ENCODE results near the gene CEP250. TPM values are rescaled to one million over a fixed set of nuclear protein-coding genes. Genes with fewer than 3 reads are reported as not detected.
"Not testable (repeated sequence)": the region's sequence is repeated elsewhere in the genome, so short reads cannot be mapped to it uniquely, and the experiment has no call there.

CEP250 gene
- total RNA-seq, 1 donor, result 22.0 TPM

DNA sequence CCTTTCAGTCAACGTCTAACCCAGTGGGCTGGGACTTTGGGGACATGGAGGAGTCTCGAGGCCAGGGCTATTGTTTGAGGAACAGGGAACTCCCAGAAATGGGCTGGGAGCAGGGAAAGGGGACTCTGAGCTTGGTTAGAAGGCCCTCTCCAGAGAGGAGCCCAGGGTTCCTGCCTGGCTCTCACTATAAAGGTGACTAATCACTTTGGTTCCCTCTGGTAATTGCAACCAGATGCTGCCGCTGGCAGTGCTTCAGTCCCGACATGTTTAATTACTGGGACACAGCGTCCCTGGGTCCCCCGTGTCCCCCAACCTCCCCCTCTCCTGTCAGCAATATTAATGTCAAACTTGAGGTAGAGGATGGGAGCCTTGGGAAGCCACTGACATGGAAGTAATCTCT, 12.4 kb upstream of the CEP250 start:
- TF ChIP-seq, protein P1, sequence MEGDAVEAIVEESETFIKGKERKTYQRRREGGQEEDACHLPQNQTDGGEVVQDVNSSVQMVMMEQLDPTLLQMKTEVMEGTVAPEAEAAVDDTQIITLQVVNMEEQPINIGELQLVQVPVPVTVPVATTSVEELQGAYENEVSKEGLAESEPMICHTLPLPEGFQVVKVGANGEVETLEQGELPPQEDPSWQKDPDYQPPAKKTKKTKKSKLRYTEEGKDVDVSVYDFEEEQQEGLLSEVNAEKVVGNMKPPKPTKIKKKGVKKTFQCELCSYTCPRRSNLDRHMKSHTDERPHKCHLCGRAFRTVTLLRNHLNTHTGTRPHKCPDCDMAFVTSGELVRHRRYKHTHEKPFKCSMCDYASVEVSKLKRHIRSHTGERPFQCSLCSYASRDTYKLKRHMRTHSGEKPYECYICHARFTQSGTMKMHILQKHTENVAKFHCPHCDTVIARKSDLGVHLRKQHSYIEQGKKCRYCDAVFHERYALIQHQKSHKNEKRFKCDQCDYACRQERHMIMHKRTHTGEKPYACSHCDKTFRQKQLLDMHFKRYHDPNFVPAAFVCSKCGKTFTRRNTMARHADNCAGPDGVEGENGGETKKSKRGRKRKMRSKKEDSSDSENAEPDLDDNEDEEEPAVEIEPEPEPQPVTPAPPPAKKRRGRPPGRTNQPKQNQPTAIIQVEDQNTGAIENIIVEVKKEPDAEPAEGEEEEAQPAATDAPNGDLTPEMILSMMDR (IDR thresholded peaks at IDR 0.05; ENCODE audit: insufficient read depth, low read length), result no peak
- no peak overlapping the region for H3K4me3 ChIP-seq (ENCODE audit: low read depth, low read length)
- DNase-seq (ENCODE audit: low read depth), result peak; percentile 88

DNA sequence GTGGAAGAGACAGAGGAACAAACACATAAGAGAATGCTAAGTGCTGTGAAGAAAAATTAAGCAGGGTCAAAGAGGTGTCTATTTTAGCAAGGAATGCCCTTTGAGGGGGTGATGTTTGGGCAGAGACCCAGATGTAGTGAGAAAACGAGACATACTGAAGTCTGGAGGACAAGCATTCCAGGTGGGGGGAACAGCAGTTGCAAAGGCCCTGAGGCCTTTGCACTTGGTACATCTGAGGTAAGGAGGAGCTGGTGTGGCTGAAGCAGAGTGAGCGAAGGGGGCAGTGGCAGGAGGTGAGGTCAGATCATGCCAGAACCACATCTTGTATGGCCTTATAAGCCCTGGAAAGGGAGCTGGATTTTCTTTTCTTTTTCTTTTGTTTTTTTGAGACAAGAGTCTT, 11.2 kb upstream of the CEP250 start:
- no peak for DNase-seq (ENCODE audit: low read depth)
- TF ChIP-seq, protein P1 (IDR thresholded peaks at IDR 0.05; ENCODE audit: insufficient read depth, low read length), result no peak
- H3K4me3 ChIP-seq (ENCODE audit: low read depth, low read length), result no peak overlapping the region

DNA sequence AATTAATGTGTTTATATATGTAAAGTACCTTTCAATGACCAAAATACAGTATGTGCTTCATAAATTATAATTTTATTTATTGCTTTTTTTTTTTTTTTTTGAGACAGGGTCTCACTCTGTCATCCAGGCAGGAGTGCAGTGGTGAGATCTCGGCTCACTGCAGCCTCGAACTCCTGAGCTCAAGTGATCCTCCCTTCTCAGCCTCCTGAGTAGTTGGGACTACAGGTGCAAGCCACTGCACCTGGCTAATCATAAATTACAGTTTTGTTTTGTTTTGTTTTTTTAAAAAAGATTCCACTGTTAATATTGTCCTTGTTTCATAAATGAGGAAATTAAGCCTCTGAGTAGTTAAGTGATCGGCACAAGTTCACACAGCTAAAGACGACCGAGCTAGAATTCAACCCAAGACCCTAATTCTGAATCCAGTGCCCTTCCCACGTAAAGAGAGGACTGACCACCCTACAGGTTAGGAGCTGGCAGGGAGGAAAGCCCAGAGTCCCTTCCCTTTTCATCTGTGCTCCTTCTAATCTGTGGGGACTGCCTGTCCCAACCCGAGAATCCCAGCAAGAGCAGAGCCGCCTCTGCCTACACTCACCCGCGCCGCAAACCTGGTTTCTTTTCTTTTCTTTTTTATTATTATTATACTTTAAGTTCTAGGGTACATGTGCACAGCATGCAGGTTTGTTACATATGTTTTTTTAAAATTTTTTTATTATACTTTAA, 8.9 kb upstream of the CEP250 start:
- TF ChIP-seq, protein P1 (IDR thresholded peaks at IDR 0.05; ENCODE audit: insufficient read depth, low read length), result no peak
- no peak for DNase-seq (ENCODE audit: low read depth)
- no peak overlapping the region for H3K4me3 ChIP-seq (ENCODE audit: low read depth, low read length)

DNA sequence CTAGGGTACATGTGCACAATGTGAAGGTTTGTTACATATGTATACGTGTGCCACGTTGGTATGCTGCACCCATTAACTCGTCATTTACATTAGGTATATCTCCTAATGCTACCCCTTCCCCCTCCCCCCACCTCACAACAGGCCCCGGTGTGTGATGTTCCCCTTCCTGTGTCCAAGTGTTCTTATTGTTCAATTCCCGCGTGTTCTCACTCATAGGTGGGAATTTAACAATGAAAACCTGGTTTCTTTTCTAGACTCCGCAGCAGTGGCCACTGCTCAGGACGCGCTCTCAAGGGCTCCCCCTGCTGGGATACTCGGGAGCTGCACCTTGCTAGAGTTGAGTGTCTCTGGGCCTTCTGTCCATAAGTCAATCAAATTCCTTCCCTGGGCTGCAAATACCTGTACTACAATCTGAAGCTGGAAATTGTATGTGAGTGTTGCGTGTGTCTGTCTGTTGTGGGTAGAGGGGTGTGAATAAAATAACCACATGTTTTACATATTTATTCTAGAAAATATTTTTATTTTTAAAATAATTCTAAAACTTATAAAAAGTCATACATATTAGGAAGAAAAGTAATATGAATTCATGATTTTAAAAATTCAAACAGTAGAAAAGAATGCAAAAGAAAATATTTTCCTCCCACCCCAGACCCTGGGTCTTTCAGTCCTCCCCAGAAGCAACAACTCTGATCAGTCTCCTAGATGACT, 8.2 kb upstream of the CEP250 start:
- H3K4me3 ChIP-seq (ENCODE audit: low read depth, low read length), result peak overlapping the region; percentile 6
- peak; percentile 82 for DNase-seq (ENCODE audit: low read depth)
- TF ChIP-seq, protein P1 (IDR thresholded peaks at IDR 0.05; ENCODE audit: insufficient read depth, low read length), result peak; percentile 99

DNA sequence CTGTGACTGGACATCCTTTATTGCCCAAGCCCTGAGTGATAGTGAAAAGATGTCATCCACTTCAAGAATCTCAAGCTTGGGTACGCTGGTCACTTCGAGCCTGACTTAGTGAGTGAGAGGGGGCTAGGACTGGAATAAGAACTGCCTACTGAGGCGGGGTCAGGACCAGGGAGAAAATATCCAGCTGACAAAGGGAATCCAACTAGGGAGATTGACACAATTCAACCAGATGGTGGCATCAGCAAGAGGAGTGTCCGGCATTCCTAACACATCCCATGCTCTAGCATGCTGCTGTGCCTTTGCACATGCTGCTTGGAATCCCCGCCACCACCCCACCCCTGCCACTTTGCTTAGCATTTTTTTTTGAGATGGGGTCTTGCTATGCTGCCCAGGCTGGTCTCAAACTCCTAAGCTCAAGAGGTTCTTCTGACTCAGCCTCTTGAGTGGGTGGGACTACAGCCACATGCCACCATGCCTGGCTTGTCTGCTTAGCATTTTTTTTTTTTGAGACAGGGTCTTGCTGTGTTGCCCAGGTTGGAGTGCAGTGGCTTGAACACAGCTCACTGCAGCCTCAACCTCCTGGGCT, 6.5 kb upstream of the CEP250 start:
- TF ChIP-seq, protein P1 (IDR thresholded peaks at IDR 0.05; ENCODE audit: insufficient read depth, low read length), result no peak
- DNase-seq (ENCODE audit: low read depth), result no peak
- no peak overlapping the region for H3K4me3 ChIP-seq (ENCODE audit: low read depth, low read length)

DNA sequence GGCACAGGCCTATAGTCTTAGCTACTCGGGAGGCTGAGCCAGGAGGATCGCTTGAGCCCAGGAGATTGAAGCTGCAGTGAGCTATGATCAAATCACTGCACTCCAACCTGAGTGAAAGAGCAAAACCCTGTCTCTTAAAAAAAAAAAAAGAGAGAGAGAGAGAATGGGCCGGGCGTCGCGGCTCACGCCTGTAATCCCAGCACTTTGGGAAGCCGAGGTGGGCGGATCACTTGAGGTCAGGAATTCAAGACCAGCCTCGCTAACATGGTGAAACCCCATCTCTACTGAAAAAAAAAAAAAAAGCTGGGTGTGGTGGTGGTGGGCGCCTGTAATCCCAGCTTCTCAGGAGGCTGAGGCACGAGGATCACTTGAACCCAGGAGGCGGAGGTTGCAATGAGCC, 5.5 kb upstream of the CEP250 start:
- not testable (repeated sequence) for DNase-seq (ENCODE audit: low read depth); H3K4me3 ChIP-seq (ENCODE audit: low read depth, low read length)

DNA sequence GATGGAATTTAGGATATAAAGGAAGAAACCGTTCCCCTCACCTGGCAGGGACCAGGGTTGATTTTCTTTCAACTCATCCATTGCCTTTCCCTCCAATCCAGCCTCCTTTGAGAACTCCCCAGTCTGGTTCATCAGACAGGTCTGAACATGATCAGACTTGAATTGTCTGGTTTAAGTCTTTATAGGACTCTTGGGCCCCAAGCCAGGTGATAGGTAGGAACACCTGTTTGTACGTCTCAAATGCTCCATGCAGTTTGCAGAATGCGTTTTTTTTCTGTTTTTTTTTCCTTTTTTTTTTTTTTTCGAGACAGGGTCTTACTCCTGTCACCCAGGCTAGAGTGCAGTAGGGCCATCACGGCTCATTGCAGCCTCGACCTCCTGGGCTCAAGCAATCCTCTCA, 4.1 kb upstream of the CEP250 start:
- no peak overlapping the region for H3K4me3 ChIP-seq (ENCODE audit: low read depth, low read length)
- TF ChIP-seq, protein P1 (IDR thresholded peaks at IDR 0.05; ENCODE audit: insufficient read depth, low read length), result no peak
- DNase-seq (ENCODE audit: low read depth), result no peak
